OCI-LY3 (cell line): ENCODE data around the gene ITPKC.

Experiments used
- CTCF ChIP-seq: fragments of 200-600, 300-600 bp; sonication (generic); IDR thresholded peaks from 2 replicates; pipeline ENCODE4 v1.5.1; 2014; ENCODE audit warnings: antibody characterized with exemption, low read length, low read depth
- EZH2phosphoT487 ChIP-seq: fragments of 200-600 bp; shearing (Covaris generic); IDR thresholded peaks from 2 replicates; pipeline ENCODE4 v1.6.1; 2018; ENCODE audit warnings: antibody characterized with exemption, mixed run types, low read depth

- TF ChIP-seq CTCF (no peak), EZH2phosphoT487 (no peak)
Observed at GRCh38 chr19:40684280-40684679, 32.6 kb upstream of the ITPKC start.
